GM18511 (cell line): ENCODE data around the gene KLHDC2.
"Not testable (repeated sequence)": the region's sequence is repeated elsewhere in the genome, so short reads cannot be mapped to it uniquely, and the experiment has no call there.

Experiments
- ATAC-seq: cut with Tn5 transposase; IDR thresholded peaks from one replicate; pipeline ENCODE4 v1.9.1; 2021; ENCODE audit warnings: mild to moderate bottlenecking, moderate library complexity; ENCODE audit not compliant: unreplicated experiment

Gene KLHDC2

GRCh38 chr14:49774106-49774505 lies 6.2 kb downstream of the KLHDC2 start:
- no peak for ATAC-seq

DNA sequence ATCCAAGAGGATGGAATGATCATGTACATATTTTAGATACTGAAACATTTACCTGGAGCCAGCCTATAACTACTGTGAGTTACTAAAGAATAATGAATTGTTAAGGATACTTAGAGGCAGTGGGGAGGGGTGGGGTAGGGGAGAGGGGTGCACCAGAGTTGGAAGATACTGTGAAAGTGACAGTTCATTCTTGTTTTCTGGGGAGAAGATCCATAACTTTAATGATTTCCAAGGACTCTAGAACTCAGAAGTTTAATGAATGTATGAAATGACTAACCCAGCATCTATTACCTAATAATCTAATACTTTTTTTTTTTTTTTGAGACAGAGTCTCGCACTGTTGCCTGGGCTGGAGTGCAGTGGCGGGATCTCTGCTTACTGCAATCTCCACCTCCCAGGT lies 10.5 kb downstream of the KLHDC2 start:
- no peak for ATAC-seq

DNA sequence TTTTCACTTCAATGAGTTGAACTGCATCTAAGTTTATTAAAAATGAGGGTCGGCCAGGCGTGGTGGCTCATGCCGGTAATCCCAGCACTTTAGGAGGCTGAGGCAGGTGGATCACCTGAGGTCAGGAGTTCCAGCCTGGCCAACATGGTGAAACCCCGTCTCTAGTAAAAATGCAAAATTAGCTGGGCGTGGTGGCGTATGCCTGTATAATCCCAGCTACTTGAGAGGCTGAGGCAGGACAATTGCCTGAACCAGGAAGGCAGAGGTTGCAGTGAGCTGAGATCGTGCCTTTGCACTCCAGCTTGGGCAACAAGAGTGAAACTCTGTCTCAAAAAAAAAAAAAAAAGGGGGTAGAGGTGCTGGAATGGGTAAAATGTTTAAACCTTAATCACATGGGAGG lies 13.1 kb downstream of the KLHDC2 start:
- not testable (repeated sequence) for ATAC-seq

- ATAC-seq = no peak
These were observed 15.6 kb downstream of the KLHDC2 start for GRCh38 chr14:49783394-49784014.

DNA sequence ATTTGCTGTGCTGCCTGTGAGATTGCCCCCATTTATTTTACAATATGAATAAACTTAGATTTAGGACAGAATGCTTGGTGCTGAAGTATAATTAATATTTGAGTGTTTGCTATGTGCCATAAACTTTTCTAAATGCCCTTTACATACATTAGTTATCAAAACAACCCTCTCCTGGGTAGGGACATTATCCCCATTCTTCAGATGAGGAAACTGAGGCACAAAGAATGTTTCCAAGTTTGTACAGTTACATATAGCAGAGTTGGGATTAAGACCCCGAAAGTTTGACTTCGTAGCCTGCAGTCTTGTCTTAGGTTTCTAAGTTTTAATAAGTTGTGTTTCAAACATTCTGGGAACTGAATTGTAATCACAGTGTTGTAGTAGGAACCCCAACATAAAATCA lies 18.4 kb downstream of the KLHDC2 start:
- ATAC-seq = no peak

- ATAC-seq = no peak
These were observed 24.7 kb downstream of the KLHDC2 start for GRCh38 chr14:49792618-49793017.

GRCh38 chr14:49796025-49796424 lies 28.1 kb downstream of the KLHDC2 start:
- no peak for ATAC-seq

DNA sequence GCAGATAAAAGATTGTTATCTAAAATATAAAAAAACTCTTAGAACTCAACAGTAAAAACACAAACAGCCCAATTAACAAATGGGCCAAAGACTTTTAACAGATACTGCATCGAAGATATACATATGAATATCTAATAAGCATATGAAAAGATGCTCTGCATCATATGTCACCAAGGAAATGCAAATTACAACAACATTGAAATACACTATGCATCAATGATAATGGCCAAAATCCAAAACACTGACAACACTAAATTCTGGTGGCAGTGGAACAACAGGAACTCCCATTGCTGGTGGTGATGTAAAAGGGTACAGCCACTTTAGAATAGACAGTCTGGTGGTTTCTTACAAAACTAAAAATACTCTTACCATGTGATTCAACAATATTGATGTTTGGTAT lies 40.8 kb downstream of the KLHDC2 start:
- no peak for ATAC-seq

DNA sequence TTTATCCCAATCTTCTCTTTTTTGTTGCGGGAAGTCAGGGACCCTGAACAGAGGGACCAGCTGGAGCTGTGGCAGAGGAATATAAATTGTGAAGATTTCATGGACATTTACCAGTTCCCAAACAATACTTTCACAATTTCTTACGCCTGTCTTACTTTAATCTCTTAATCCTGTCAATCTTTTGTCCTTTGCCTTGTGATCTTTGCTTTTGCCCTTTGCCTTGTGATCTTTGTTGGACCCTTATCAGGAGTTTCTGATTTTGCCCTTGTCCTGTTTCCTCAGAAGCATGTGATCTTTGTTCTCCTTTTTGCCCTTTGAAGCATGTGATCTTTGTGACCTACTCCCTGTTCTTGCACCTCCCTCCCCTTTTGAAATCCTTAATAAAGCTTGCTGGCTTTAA lies 48.2 kb downstream of the KLHDC2 start:
- not testable (repeated sequence) for ATAC-seq

DNA sequence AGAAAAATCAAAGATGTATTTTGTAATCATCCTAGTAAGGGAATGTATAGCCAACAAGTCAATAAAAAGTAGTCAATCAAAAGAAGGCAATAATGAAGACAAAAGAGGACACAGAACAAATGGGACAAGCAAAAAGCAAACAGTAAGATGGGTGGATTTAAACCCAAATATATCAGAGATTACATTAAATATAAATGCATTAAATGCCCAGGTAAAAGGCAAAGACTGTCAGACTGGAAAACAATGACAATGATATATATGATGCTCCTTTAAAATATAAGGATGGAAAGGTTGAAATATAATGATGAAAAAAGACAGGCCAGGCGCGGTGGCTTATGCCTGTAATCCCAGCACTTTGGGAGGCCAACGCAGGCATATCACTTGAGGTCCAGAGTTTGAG lies 48.9 kb downstream of the KLHDC2 start:
- no peak for ATAC-seq

- no peak for ATAC-seq
These were observed 52.2 kb downstream of the KLHDC2 start for GRCh38 chr14:49820176-49820575.

- ATAC-seq = no peak
These were observed 60.7 kb downstream of the KLHDC2 start for GRCh38 chr14:49828640-49829039.
